ENCODE measurements around the gene OSBPL6. TPM values are rescaled to one million over a fixed set of nuclear protein-coding genes. Genes with fewer than 3 reads are reported as not detected.

OSBPL6 gene
- total and polyA plus RNA-seq, 10 of the 15 experiments (the other 5 are each of a cell fraction or from before 2014, with no cell fraction given): 0.01 to 0.08 (median 0.03) TPM; not detected in 5

- TF ChIP-seq IRF3 (IDR thresholded peaks at IDR 0.05): no peak
- no peak for TF ChIP-seq WRNIP1 (IDR thresholded peaks at IDR 0.05; ENCODE audit: borderline replicate concordance, low read depth, low read length)
- TF ChIP-seq SP1 (IDR thresholded peaks at IDR 0.05; ENCODE audit: low read depth, low read length): no peak
- no peak for TF ChIP-seq ASH2L (IDR thresholded peaks at IDR 0.05; ENCODE audit: borderline replicate concordance, low read depth)
- no peak; the same call in 1 of the 2 replicates for TF ChIP-seq LARP7 (IDR thresholded peaks at IDR 0.05)
- TF ChIP-seq, protein P1, sequence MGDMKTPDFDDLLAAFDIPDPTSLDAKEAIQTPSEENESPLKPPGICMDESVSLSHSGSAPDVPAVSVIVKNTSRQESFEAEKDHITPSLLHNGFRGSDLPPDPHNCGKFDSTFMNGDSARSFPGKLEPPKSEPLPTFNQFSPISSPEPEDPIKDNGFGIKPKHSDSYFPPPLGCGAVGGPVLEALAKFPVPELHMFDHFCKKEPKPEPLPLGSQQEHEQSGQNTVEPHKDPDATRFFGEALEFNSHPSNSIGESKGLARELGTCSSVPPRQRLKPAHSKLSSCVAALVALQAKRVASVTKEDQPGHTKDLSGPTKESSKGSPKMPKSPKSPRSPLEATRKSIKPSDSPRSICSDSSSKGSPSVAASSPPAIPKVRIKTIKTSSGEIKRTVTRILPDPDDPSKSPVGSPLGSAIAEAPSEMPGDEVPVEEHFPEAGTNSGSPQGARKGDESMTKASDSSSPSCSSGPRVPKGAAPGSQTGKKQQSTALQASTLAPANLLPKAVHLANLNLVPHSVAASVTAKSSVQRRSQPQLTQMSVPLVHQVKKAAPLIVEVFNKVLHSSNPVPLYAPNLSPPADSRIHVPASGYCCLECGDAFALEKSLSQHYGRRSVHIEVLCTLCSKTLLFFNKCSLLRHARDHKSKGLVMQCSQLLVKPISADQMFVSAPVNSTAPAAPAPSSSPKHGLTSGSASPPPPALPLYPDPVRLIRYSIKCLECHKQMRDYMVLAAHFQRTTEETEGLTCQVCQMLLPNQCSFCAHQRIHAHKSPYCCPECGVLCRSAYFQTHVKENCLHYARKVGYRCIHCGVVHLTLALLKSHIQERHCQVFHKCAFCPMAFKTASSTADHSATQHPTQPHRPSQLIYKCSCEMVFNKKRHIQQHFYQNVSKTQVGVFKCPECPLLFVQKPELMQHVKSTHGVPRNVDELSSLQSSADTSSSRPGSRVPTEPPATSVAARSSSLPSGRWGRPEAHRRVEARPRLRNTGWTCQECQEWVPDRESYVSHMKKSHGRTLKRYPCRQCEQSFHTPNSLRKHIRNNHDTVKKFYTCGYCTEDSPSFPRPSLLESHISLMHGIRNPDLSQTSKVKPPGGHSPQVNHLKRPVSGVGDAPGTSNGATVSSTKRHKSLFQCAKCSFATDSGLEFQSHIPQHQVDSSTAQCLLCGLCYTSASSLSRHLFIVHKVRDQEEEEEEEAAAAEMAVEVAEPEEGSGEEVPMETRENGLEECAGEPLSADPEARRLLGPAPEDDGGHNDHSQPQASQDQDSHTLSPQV (IDR thresholded peaks at IDR 0.05): no peak
- TF ChIP-seq RELB (IDR thresholded peaks at IDR 0.05; ENCODE audit: low read depth): no peak
- no peak for TF ChIP-seq RELA (IDR thresholded peaks at IDR 0.05; ENCODE audit: borderline replicate concordance, partially characterized antibody)
- TF ChIP-seq EZH2 (IDR thresholded peaks at IDR 0.05; ENCODE audit: borderline replicate concordance, control insufficient read depth, low read depth, low read length): no peak
- TF ChIP-seq, protein P2, sequence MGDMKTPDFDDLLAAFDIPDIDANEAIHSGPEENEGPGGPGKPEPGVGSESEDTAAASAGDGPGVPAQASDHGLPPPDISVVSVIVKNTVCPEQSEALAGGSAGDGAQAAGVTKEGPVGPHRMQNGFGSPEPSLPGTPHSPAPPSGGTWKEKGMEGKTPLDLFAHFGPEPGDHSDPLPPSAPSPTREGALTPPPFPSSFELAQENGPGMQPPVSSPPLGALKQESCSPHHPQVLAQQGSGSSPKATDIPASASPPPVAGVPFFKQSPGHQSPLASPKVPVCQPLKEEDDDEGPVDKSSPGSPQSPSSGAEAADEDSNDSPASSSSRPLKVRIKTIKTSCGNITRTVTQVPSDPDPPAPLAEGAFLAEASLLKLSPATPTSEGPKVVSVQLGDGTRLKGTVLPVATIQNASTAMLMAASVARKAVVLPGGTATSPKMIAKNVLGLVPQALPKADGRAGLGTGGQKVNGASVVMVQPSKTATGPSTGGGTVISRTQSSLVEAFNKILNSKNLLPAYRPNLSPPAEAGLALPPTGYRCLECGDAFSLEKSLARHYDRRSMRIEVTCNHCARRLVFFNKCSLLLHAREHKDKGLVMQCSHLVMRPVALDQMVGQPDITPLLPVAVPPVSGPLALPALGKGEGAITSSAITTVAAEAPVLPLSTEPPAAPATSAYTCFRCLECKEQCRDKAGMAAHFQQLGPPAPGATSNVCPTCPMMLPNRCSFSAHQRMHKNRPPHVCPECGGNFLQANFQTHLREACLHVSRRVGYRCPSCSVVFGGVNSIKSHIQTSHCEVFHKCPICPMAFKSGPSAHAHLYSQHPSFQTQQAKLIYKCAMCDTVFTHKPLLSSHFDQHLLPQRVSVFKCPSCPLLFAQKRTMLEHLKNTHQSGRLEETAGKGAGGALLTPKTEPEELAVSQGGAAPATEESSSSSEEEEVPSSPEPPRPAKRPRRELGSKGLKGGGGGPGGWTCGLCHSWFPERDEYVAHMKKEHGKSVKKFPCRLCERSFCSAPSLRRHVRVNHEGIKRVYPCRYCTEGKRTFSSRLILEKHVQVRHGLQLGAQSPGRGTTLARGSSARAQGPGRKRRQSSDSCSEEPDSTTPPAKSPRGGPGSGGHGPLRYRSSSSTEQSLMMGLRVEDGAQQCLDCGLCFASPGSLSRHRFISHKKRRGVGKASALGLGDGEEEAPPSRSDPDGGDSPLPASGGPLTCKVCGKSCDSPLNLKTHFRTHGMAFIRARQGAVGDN (IDR thresholded peaks at IDR 0.05): no peak
- TF ChIP-seq HSF1 (IDR thresholded peaks at IDR 0.05; ENCODE audit: low read depth, low read length): no peak
- no peak for TF ChIP-seq ETV6 (conservative IDR thresholded peaks at IDR 0.05 in 1 of 2, IDR thresholded peaks at IDR 0.05 in 1 of 2; ENCODE audit: borderline replicate concordance in 1 of 2, low read depth in 1 of 2)
- peak; percentile 73; the same call in 1 of the 2 replicates for TF ChIP-seq TCF3 (IDR thresholded peaks at IDR 0.05; ENCODE audit: borderline replicate concordance, insufficient read depth, low read depth, low read length)
- TF ChIP-seq NKRF (conservative IDR thresholded peaks at IDR 0.05): no peak
- no peak for TF ChIP-seq RAD21 (IDR thresholded peaks at IDR 0.05; ENCODE audit: insufficient read depth, low read depth, low read length)
Measured at GRCh38 chr2:178450524-178450773, 256.1 kb downstream of the OSBPL6 start (continued).
